IMR-90 (cell line): ENCODE results near the gene PALLD. TPM values are rescaled to one million over a fixed set of nuclear protein-coding genes. Genes with fewer than 3 reads are reported as not detected.

ENCODE experiments used
- ATAC-seq: fragments of 200-7000 bp; cut with Tn5 transposase; 2 replicates; pipeline ENCODE4 v1.9.1; 2020; ENCODE audit warnings: low read depth, mild to moderate bottlenecking, moderate library complexity
- BruUV-seq: library from RNA; stranded (reverse); fragments of 400-500 nt; replicated peaks from 2 replicates; lab custom pipeline; 2021; lab: Mats Ljungman, UMichigan
- CTCF ChIA-PET: fragments of 300-600 bp; formaldehyde crosslinking; extraction: SDS; loops from one replicate; lab custom pipeline; 2021; ENCODE audit warnings: antibody characterized with exemption; lab: Yijun Ruan, JAX
- POLR2A ChIA-PET: fragments of 300-600 bp; sonication (Branson Sonifier 250); formaldehyde crosslinking; loops from one replicate; lab custom pipeline; 2022; ENCODE audit warnings: antibody characterized with exemption; ENCODE audit not compliant: unreplicated experiment; lab: Charles Lee
- DNase-seq: peaks from one replicate; pipeline ENCODE4 v3.0.0; 2013
- H2AFZ ChIP-seq: replicated peaks from 2 replicates; pipeline ENCODE3; 2013; ENCODE audit warnings: low read length, mild to moderate bottlenecking; ENCODE audit not compliant: poor library complexity
- H2AK5ac ChIP-seq: 2 replicates; pipeline ENCODE4 v1.6.1; 2013; ENCODE audit warnings: low read depth, low read length, inconsistent platforms
- H2AK9ac ChIP-seq: replicated peaks from 2 replicates; pipeline ENCODE3; 2013; ENCODE audit warnings: mild to moderate bottlenecking, low read depth, low read length, moderate library complexity; ENCODE audit not compliant: poor library complexity
- H2BK120ac ChIP-seq: 2 replicates; pipeline ENCODE4 v1.6.1; 2013; ENCODE audit warnings: low read depth, low read length, inconsistent platforms
- H2BK15ac ChIP-seq: 3 replicates; pipeline ENCODE4 v1.6.1; 2013; ENCODE audit warnings: low read depth, low read length, inconsistent platforms
- H2BK20ac ChIP-seq: 2 replicates; pipeline ENCODE4 v1.6.1; 2013; ENCODE audit warnings: low read depth, mild to moderate bottlenecking, inconsistent platforms, low read length, moderate library complexity
- H2BK5ac ChIP-seq: 2 replicates; pipeline ENCODE4 v1.6.1; 2013; ENCODE audit warnings: mild to moderate bottlenecking, low read depth, low read length, inconsistent platforms; ENCODE audit not compliant: poor library complexity, severe bottlenecking
- H3K14ac ChIP-seq: replicated peaks from 2 replicates; pipeline ENCODE4 v1.6.1; 2013; ENCODE audit warnings: low read depth, low read length, inconsistent platforms
- H3K18ac ChIP-seq: 2 replicates; pipeline ENCODE4 v1.6.1; 2013; ENCODE audit warnings: low read depth, low read length, control low read depth
- H3K23ac ChIP-seq: 2 replicates; pipeline ENCODE4 v1.6.1; 2013; ENCODE audit warnings: low read depth, low read length, inconsistent platforms
- H3K27ac ChIP-seq: 2 replicates; pipeline ENCODE4 v1.5.1; 2013; ENCODE audit warnings: mild to moderate bottlenecking, control low read depth, low read length; ENCODE audit not compliant: insufficient read depth
- H3K27me3 ChIP-seq: 2 replicates; pipeline ENCODE4 v1.6.1; 2013; ENCODE audit warnings: low read length; ENCODE audit not compliant: control insufficient read depth, insufficient read depth
- H3K36me3 ChIP-seq: 2 replicates; pipeline ENCODE4 v1.6.1; 2013; ENCODE audit warnings: low read length, mixed read lengths; ENCODE audit not compliant: control insufficient read depth, insufficient read depth
- H3K4ac ChIP-seq: 2 replicates; pipeline ENCODE4 v1.6.1; 2013; ENCODE audit warnings: low read depth, low read length, inconsistent platforms
- H3K4me1 ChIP-seq: 2 replicates; pipeline ENCODE4 v1.6.1; 2013; ENCODE audit warnings: low read length, mixed read lengths; ENCODE audit not compliant: control insufficient read depth, insufficient read depth
- H3K4me2 ChIP-seq: 2 replicates; pipeline ENCODE4 v1.6.1; 2013; ENCODE audit warnings: low read depth, mild to moderate bottlenecking, control low read depth, low read length, moderate library complexity
- H3K4me3 ChIP-seq: 2 replicates; pipeline ENCODE4 v1.5.1; 2013; ENCODE audit warnings: low read depth, mild to moderate bottlenecking, control low read depth, low read length, moderate library complexity; ENCODE audit not compliant: insufficient read depth
- H3K56ac ChIP-seq: 2 replicates; pipeline ENCODE4 v1.6.1; 2013; ENCODE audit warnings: low read length, inconsistent platforms; ENCODE audit not compliant: insufficient read depth; ENCODE audit errors: extremely low read depth
- H3K79me1 ChIP-seq, 2 experiments: 2 replicates each; pipeline ENCODE4 v1.6.1; 2013; ENCODE audit warnings: low read length in 2 of 2, inconsistent platforms in 1 of 2, low read depth in 1 of 2
- H3K9ac ChIP-seq: 2 replicates; pipeline ENCODE4 v1.6.1; 2013; ENCODE audit warnings: low read depth, low read length, control low read depth
- H3K9me1 ChIP-seq: 2 replicates; pipeline ENCODE4 v1.6.1; 2013; ENCODE audit warnings: low read length, inconsistent platforms; ENCODE audit not compliant: insufficient read depth
- H3K9me3 ChIP-seq: 2 replicates; pipeline ENCODE4 v1.6.1; 2013; ENCODE audit warnings: low read length; ENCODE audit not compliant: control insufficient read depth, insufficient read depth
- H4K20me1 ChIP-seq: 2 replicates; pipeline ENCODE4 v1.6.1; 2013; ENCODE audit warnings: low read length, inconsistent platforms; ENCODE audit not compliant: insufficient read depth
- H4K5ac ChIP-seq: 2 replicates; pipeline ENCODE4 v1.6.1; 2013; ENCODE audit warnings: mild to moderate bottlenecking, low read depth, low read length, control low read depth
- H4K8ac ChIP-seq, 2 experiments: 2 replicates each; pipeline ENCODE4 v1.6.1; 2013; ENCODE audit warnings: low read depth in 2 of 2, low read length in 2 of 2, control low read depth in 1 of 2, inconsistent platforms in 1 of 2
- H4K91ac ChIP-seq: 2 replicates; pipeline ENCODE4 v1.6.1; 2013; ENCODE audit warnings: low read depth, low read length, inconsistent platforms; ENCODE audit not compliant: insufficient read depth
- CHD1 ChIP-seq: IDR thresholded peaks from 2 replicates; pipeline ENCODE4 v1.6.1; 2012; ENCODE audit warnings: low read depth, low read length, improper control_type of control experiment
- CTCF ChIP-seq: conservative IDR thresholded peaks from 2 replicates; pipeline ENCODE4 v1.5.1; 2012; ENCODE audit warnings: mild to moderate bottlenecking, low read depth, low read length, improper control_type of control experiment
- ELK1 ChIP-seq: fragments of 150-350 bp; IDR thresholded peaks from 2 replicates; pipeline ENCODE4 v1.6.1; 2016; ENCODE audit warnings: low read depth, mild to moderate bottlenecking, low read length, moderate library complexity, borderline replicate concordance
- MAFK ChIP-seq: IDR thresholded peaks from 2 replicates; pipeline ENCODE4 v1.6.1; 2012; ENCODE audit warnings: low read depth, low read length, improper control_type of control experiment
- MAZ ChIP-seq: IDR thresholded peaks from 2 replicates; pipeline ENCODE4 v1.6.1; 2012; ENCODE audit warnings: low read depth, mild to moderate bottlenecking, low read length, improper control_type of control experiment, moderate library complexity, borderline replicate concordance
- MXI1 ChIP-seq: IDR thresholded peaks from 2 replicates; pipeline ENCODE4 v1.6.1; 2012; ENCODE audit warnings: low read depth, mild to moderate bottlenecking, low read length, moderate library complexity, borderline replicate concordance
- NFE2L2 ChIP-seq: fragments of 150-350 bp; IDR thresholded peaks from 2 replicates; pipeline ENCODE4 v1.6.1; 2016; ENCODE audit warnings: low read depth, mild to moderate bottlenecking, low read length
- POLR2A ChIP-seq: IDR thresholded peaks from 2 replicates; pipeline ENCODE4 v1.6.1; 2012; ENCODE audit warnings: mild to moderate bottlenecking, low read depth, low read length
- RAD21 ChIP-seq: IDR thresholded peaks from 2 replicates; pipeline ENCODE4 v1.6.1; 2012; ENCODE audit warnings: low read length, improper control_type of control experiment
- RFX5 ChIP-seq: IDR thresholded peaks from 2 replicates; pipeline ENCODE4 v1.8.0; 2012; ENCODE audit warnings: low read depth, mild to moderate bottlenecking, low read length, moderate library complexity
- SMC3 ChIP-seq: fragments of 150-350 bp; IDR thresholded peaks from 2 replicates; pipeline ENCODE4 v1.6.1; 2016; ENCODE audit warnings: low read depth, mild to moderate bottlenecking, antibody characterized with exemption, low read length, moderate library complexity
- WGBS, 2 experiments: methylation state at CpG; one replicate each; pipeline versions ENCODE4 v1.1.5 to v1.1.7; 2013; ENCODE audit warnings: missing lambda C conversion rate in 2 of 2; ENCODE audit not compliant: insufficient read length in 1 of 2; ENCODE audit errors: extremely low coverage in 2 of 2; 5-methylcytosine and 5-hydroxymethylcytosine counted together
- dilution Hi-C: fragments of 300-500 bp; cut with HindIII; formaldehyde crosslinking; loops from one replicate; pipeline ENCODE4 v1.14.3; 2018; ENCODE audit warnings: low sequenced_read_pairs; ENCODE audit not compliant: unreplicated experiment
- in situ Hi-C: fragments of 300-500 bp; cut with MboI; formaldehyde crosslinking; loops from 3 replicates; pipeline ENCODE4 v1.14.3; 2019; ENCODE audit warnings: low sequenced_read_pairs, inconsistent platforms, mixed read lengths
- intact Hi-C: fragments of 100-400 bp; cut with micrococcal nuclease; formaldehyde crosslinking; loops from 2 replicates; pipeline ENCODE4 v1.10.0; 2022
- polyA plus RNA-seq, 3 experiments: library from polyadenylated mRNA; depleted of rRNA; stranded (reverse); fragments of >200 nt; gene quantifications; 2 replicates each; pipeline ENCODE4 v1.2.3, GENCODE V29; 2012; ENCODE audit warnings: low replicate concordance in 1 of 3
- total RNA-seq: library from RNA; depleted of rRNA; stranded (reverse); fragments of >200 nt; gene quantifications from 2 replicates; pipeline ENCODE4 v1.2.3, GENCODE V29; 2012

Gene PALLD
- total and polyA plus RNA-seq, 2 of the 4 experiments (the other 2 are of a cell fraction): 91.0 to 91.9 TPM

GRCh38 chr4:168598191-168598590 lies 101.3 kb downstream of the PALLD start:
- intact Hi-C loops (no loop called here), dilution Hi-C loops (no loop called here), in situ Hi-C loops (no loop called here)
- no peak overlapping the region for H3K18ac ChIP-seq
- ChIA-PET CTCF (no interaction called here), POLR2A (no interaction called here)
- H3K79me1 ChIP-seq: no peaks in the 10 kb centered on the region
- H2BK15ac ChIP-seq: no peak overlapping the region
- H3K36me3 ChIP-seq: no peaks in the 10 kb centered on the region
- H3K4me1 ChIP-seq: peaks cover 4% of the 10 kb centered on the region; the same call in 1 of the 2 replicates
- no peak overlapping the region for H3K27ac ChIP-seq
- no peak overlapping the region for H2AK5ac ChIP-seq
- H2BK120ac ChIP-seq: no peak overlapping the region
- no peaks in the 10 kb centered on the region for H3K27me3 ChIP-seq
- BruUV-seq: no TSS peak
- H2AK9ac ChIP-seq: no peak overlapping the region
- H3K4me2 ChIP-seq: no peak overlapping the region
- H3K9ac ChIP-seq: no peak overlapping the region
- TF ChIP-seq SMC3 (no peak), POLR2A (no peak), ELK1 (no peak), RFX5 (no peak), MXI1 (no peak), NFE2L2 (no peak), MAZ (no peak), CTCF (no peak), MAFK (no peak), CHD1 (no peak), RAD21 (no peak)
- H4K5ac ChIP-seq: no peak overlapping the region
- no peak overlapping the region for H2BK20ac ChIP-seq
- H3K23ac ChIP-seq: no peak overlapping the region
- ATAC-seq (no peak), DNase-seq (no peak)
- no peaks in the 10 kb centered on the region for H4K20me1 ChIP-seq
- H3K9me1 ChIP-seq: no peaks in the 10 kb centered on the region
- H3K56ac ChIP-seq: no peak overlapping the region
- no CpG with 5 or more reads among the region's 1 CpG for WGBS, 2 experiments
- no peak overlapping the region for H4K8ac ChIP-seq
- H2BK5ac ChIP-seq: no peak overlapping the region
- H3K4me3 ChIP-seq: no peak overlapping the region
- no peak overlapping the region for H3K4ac ChIP-seq
- H3K14ac ChIP-seq: no peak overlapping the region
- no peaks in the 10 kb centered on the region for H3K9me3 ChIP-seq
- no peak overlapping the region for H2AFZ ChIP-seq
- H4K91ac ChIP-seq: no peak overlapping the region
